Stomach (tissue), 4 donors: ENCODE data around the gene GLYATL1B.

Source experiments
- CTCF ChIP-seq, 7 experiments: fragments of 450-650 bp in 4 of 7; fragments of 200-600 bp in 3 of 7; sonication (generic) in 3 of 7; IDR thresholded peaks; one replicate each; pipeline ENCODE4 v1.5.1; 2016 to 2019; ENCODE audit warnings: antibody characterized with exemption in 7 of 7, control low read depth in 2 of 7, mild to moderate bottlenecking in 1 of 7
- EP300 ChIP-seq: sonication (generic); formaldehyde crosslinking; IDR thresholded peaks from one replicate; pipeline ENCODE4 v1.6.1; 2017; ENCODE audit warnings: antibody characterized with exemption
- POLR2AphosphoS5 ChIP-seq, 3 donors: sonication (generic); formaldehyde crosslinking; IDR thresholded peaks; one replicate each; pipeline ENCODE4 v1.6.1; 2016; ENCODE audit warnings: antibody characterized with exemption in 3 of 3

- no peak for TF ChIP-seq CTCF (IDR thresholded peaks at IDR 0.05)
- TF ChIP-seq POLR2AphosphoS5 (IDR thresholded peaks at IDR 0.05) = no peak
- TF ChIP-seq EP300 = no peak
Observed at GRCh38 chr11:59078435-59078834, 7.7 kb upstream of the GLYATL1B start.
